GM23248 (cell line): ENCODE data around the gene MDGA2.

ENCODE experiments used
- EZH2 ChIP-seq: fragments of 200-600 bp; sonication (generic); IDR thresholded peaks from 2 replicates; pipeline ENCODE4 v1.6.1; 2018; ENCODE audit warnings: antibody characterized with exemption, mild to moderate bottlenecking; ENCODE audit not compliant: insufficient read depth, poor library complexity, severe bottlenecking
- EZH2phosphoT487 ChIP-seq: fragments of 200-600 bp; sonication (generic); IDR thresholded peaks from 2 replicates; pipeline ENCODE4 v1.6.1; 2018; ENCODE audit warnings: antibody characterized with exemption, moderate library complexity, mild to moderate bottlenecking, low read depth; ENCODE audit not compliant: insufficient read depth

GRCh38 chr14:47678993-47679392 lies 3.6 kb upstream of the MDGA2 start:
- TF ChIP-seq EZH2: no peak
- no peak for TF ChIP-seq EZH2phosphoT487
